GM12878 (cell line): ENCODE measurements around the gene RBX1. TPM values are rescaled to one million over a fixed set of nuclear protein-coding genes. Genes with fewer than 3 reads are reported as not detected.
A peak's percentile ranks its signal among the peaks of the same experiment; 100 is the strongest.

Source experiments
- DPF2 ChIP-seq: fragments of 450-650 bp; IDR thresholded peaks from 2 replicates; pipeline ENCODE4 v1.6.1; 2017; ENCODE audit warnings: mild to moderate bottlenecking
- E2F4 ChIP-seq: IDR thresholded peaks from 2 replicates; pipeline ENCODE4 v1.6.1; 2012; ENCODE audit warnings: low read depth, low read length, improper control_type of control experiment
- ESRRA ChIP-seq: IDR thresholded peaks from 2 replicates; pipeline ENCODE4 v1.6.1; 2012; ENCODE audit warnings: mild to moderate bottlenecking, low read length, improper control_type of control experiment
- HDAC6 ChIP-seq: fragments of 200-600 bp; sonication (generic); IDR thresholded peaks from one replicate; pipeline ENCODE4 v1.8.0; 2017; ENCODE audit warnings: antibody characterized with exemption; ENCODE audit not compliant: unreplicated experiment
- JUNB ChIP-seq: IDR thresholded peaks from 2 replicates; pipeline ENCODE4 v1.6.1; 2016; ENCODE audit warnings: antibody characterized with exemption, mild to moderate bottlenecking
- KLF5 ChIP-seq: fragments of 450-650 bp; IDR thresholded peaks from 2 replicates; pipeline ENCODE4 v1.6.1; 2014; ENCODE audit warnings: mild to moderate bottlenecking; ENCODE audit not compliant: partially characterized antibody
- MXI1 ChIP-seq: fragments of 150-350 bp; IDR thresholded peaks from 2 replicates; pipeline ENCODE4 v1.6.1; 2011; ENCODE audit warnings: low read depth, mild to moderate bottlenecking, inconsistent platforms, low read length, improper control_type of control experiment
- PRDM15 ChIP-seq: fragments of 450-650 bp; formaldehyde crosslinking; IDR thresholded peaks from 2 replicates; pipeline ENCODE4 v1.4.0; 2020; ENCODE audit warnings: mild to moderate bottlenecking, moderate library complexity
- SREBF2 ChIP-seq: IDR thresholded peaks from 2 replicates; pipeline ENCODE4 v1.6.1; 2012; ENCODE audit warnings: mild to moderate bottlenecking, low read length
- ZBTB4 ChIP-seq: fragments of 450-650 bp; formaldehyde crosslinking; IDR thresholded peaks from 2 replicates; pipeline ENCODE4 v1.4.0; 2022; ENCODE audit warnings: mild to moderate bottlenecking, moderate library complexity
- ZNF24 ChIP-seq: fragments of 450-650 bp; IDR thresholded peaks from 2 replicates; pipeline ENCODE4 v1.6.1; 2017; ENCODE audit warnings: antibody characterized with exemption, mild to moderate bottlenecking
- polyA plus RNA-seq, 11 experiments: library from polyadenylated mRNA; depleted of rRNA in 4 of 11; unstranded in 6 of 11; stranded (reverse) in 5 of 11; fragments of >200 nt; fragmentation: Nextera tagmentation in 4 of 11; fragmentation: Illumina TruSeq in 1 of 11; extraction: Ambion mirVana in 4 of 11; extraction: Trizol in 1 of 11; gene quantifications; 1 replicate in 1 of 11; 2 replicates in 10 of 11; pipeline versions ENCODE4 v1.2.1 to v1.2.3, GENCODE V29; 2011 to 2016; ENCODE audit warnings: inconsistent platforms in 2 of 11, missing spikeins in 2 of 11, low read depth in 1 of 11
- total RNA-seq, 4 experiments: library from RNA; depleted of rRNA in 3 of 4; stranded (reverse); fragments of >200 nt in 3 of 4; fragmentation: Illumina TruSeq in 1 of 4; extraction: Trizol in 1 of 4; gene quantifications; 2 replicates each; pipeline versions ENCODE4 v1.2.1 to v1.2.3, GENCODE V29; 2013 to 2021
- TF ChIP-seq, protein P1 (sequence below): fragments of 450-650 bp; IDR thresholded peaks from 2 replicates; pipeline ENCODE4 v1.6.1; 2017; ENCODE audit warnings: borderline replicate concordance
- TF ChIP-seq, protein P2 (sequence below): fragments of 450-650 bp; formaldehyde crosslinking; IDR thresholded peaks from 2 replicates; pipeline ENCODE4 v1.5.0; 2022; ENCODE audit warnings: mild to moderate bottlenecking, missing genetic modification characterization
- TF ChIP-seq, protein P3 (sequence below): IDR thresholded peaks from 2 replicates; pipeline ENCODE4 v1.6.1; 2011; ENCODE audit warnings: mild to moderate bottlenecking, low read depth, low read length, moderate library complexity; ENCODE audit not compliant: insufficient replicate concordance

RBX1 gene
- total and polyA plus RNA-seq, 10 of the 15 experiments (the other 5 are each of a cell fraction or from before 2014, with no cell fraction given): 71.2 to 468 (median 184) TPM

DNA sequence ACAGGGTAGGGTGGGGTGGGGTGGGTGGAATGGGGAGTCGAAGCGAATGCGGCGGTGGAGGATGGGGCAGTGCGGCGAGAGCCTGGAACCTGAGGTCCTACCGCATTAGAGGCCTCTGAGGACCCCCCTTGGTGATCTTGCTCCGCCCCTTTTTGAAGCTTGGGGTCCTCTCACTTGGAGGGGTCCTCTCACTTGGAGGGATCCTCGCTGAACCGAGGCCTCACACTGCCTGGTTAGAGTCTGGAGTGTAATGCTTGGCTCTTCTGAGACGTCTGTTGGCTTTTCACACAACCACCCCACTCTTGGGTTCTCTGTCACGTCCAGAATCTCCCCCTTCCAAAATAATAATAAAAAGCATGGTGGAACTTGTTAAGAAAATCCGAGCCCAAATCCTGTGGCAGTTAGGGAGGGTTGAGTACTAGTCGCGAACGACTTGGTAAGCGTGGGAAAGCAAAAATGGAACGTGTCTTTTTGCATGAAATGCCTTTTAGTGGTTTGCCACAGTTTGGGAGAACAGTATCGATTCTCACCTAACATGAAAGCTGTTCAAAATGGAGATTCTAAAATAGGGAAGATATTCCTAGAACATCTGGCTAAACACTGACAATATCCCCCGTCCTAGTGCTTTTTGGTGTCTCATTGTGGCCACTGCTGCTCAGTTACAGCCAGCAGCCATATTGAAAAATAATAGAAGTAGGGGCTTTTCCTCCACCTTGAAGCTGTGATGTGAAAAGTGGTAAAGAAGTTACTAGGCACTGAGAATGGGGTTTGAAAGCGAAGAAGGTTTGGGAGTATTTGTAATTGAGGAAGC is 822 bp downstream of the RBX1 start (continued):
- TF ChIP-seq, protein P1, sequence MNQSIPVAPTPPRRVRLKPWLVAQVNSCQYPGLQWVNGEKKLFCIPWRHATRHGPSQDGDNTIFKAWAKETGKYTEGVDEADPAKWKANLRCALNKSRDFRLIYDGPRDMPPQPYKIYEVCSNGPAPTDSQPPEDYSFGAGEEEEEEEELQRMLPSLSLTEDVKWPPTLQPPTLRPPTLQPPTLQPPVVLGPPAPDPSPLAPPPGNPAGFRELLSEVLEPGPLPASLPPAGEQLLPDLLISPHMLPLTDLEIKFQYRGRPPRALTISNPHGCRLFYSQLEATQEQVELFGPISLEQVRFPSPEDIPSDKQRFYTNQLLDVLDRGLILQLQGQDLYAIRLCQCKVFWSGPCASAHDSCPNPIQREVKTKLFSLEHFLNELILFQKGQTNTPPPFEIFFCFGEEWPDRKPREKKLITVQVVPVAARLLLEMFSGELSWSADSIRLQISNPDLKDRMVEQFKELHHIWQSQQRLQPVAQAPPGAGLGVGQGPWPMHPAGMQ: no peak
- TF ChIP-seq ESRRA (no peak), E2F4 (no peak), PRDM15 (CRISPR knock-in tag) (no peak), JUNB (no peak), HDAC6 (no peak), KLF5 (no peak), ZBTB4 (CRISPR knock-in tag) (no peak), ZNF24 (peak; percentile 39; the same call in 1 of the 2 replicates), MXI1 (peak; percentile 55; the same call in 1 of the 2 replicates), DPF2 (no peak), SREBF2 (no peak)
- TF ChIP-seq, protein P2, sequence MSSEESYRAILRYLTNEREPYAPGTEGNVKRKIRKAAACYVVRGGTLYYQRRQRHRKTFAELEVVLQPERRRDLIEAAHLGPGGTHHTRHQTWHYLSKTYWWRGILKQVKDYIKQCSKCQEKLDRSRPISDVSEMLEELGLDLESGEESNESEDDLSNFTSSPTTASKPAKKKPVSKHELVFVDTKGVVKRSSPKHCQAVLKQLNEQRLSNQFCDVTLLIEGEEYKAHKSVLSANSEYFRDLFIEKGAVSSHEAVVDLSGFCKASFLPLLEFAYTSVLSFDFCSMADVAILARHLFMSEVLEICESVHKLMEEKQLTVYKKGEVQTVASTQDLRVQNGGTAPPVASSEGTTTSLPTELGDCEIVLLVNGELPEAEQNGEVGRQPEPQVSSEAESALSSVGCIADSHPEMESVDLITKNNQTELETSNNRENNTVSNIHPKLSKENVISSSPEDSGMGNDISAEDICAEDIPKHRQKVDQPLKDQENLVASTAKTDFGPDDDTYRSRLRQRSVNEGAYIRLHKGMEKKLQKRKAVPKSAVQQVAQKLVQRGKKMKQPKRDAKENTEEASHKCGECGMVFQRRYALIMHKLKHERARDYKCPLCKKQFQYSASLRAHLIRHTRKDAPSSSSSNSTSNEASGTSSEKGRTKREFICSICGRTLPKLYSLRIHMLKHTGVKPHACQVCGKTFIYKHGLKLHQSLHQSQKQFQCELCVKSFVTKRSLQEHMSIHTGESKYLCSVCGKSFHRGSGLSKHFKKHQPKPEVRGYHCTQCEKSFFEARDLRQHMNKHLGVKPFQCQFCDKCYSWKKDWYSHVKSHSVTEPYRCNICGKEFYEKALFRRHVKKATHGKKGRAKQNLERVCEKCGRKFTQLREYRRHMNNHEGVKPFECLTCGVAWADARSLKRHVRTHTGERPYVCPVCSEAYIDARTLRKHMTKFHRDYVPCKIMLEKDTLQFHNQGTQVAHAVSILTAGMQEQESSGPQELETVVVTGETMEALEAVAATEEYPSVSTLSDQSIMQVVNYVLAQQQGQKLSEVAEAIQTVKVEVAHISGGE (CRISPR knock-in tag): no peak
- TF ChIP-seq, protein P3, sequence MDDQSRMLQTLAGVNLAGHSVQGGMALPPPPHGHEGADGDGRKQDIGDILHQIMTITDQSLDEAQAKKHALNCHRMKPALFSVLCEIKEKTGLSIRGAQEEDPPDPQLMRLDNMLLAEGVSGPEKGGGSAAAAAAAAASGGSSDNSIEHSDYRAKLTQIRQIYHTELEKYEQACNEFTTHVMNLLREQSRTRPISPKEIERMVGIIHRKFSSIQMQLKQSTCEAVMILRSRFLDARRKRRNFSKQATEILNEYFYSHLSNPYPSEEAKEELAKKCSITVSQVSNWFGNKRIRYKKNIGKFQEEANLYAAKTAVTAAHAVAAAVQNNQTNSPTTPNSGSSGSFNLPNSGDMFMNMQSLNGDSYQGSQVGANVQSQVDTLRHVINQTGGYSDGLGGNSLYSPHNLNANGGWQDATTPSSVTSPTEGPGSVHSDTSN: no peak
